ENCODE results near the gene TRIP11. TPM values are rescaled to one million over a fixed set of nuclear protein-coding genes. Genes with fewer than 3 reads are reported as not detected.

The TRIP11 gene
- total and polyA plus RNA-seq, 2 experiments from 2014 or later = 39.2 to 44.7 TPM

DNA sequence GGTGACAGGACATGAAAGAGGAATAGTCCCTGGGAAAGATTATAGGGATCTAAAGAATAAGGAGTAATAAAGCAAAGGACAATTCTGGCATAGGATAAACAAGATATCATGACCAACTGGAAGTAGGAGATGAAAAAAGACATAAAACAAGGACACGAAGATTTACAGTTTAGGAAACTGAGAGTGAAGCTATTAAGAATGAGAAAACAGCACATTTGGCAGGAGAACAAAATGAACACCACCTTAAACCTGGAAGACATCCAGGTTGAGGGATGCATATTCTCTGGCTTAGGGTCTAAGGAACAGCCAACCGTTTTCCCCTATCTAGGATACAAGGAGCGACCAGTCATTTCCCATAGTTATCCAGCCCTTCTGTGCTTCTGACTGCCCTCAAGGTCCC lies 1.9 kb downstream of the TRIP11 start:
- Histone ChIP-seq H3K36me3 (replicated peaks; ENCODE audit: insufficient read depth, low read depth) (no peaks in the 10 kb centered on the region), H2AFZ (no peak overlapping the region), H3K9me2 (replicated peaks; ENCODE audit: insufficient read depth) (no peaks in the 10 kb centered on the region), H3K4me3 (peak overlapping the region; percentile 57), H3K4me2 (peak overlapping the region; percentile 86), H3K79me2 (peaks cover 76% of the 10 kb centered on the region), H3K4me1 (ENCODE audit: insufficient read depth) (peaks cover 30% of the 10 kb centered on the region), H4K20me1 (ENCODE audit: insufficient read depth, poor library complexity, severe bottlenecking) (peaks cover 28% of the 10 kb centered on the region), H3K27ac (no peak overlapping the region), H3K9me3 (ENCODE audit: low read depth) (no peaks in the 10 kb centered on the region), H3K27me3 (no peaks in the 10 kb centered on the region)
- WGBS (ENCODE audit: low lambda C conversion rate, missing lambda C conversion rate) = 50% methylated on average over 3 of the region's 3 CpGs
- no peak for DNase-seq (ENCODE audit: low spot score)
- TF ChIP-seq EZH2phosphoT487 (IDR thresholded peaks at IDR 0.05; ENCODE audit: low read depth, severe bottlenecking, unreplicated experiment) (no peak), EZH2 (IDR thresholded peaks at IDR 0.05; ENCODE audit: borderline replicate concordance) (no peak)

DNA sequence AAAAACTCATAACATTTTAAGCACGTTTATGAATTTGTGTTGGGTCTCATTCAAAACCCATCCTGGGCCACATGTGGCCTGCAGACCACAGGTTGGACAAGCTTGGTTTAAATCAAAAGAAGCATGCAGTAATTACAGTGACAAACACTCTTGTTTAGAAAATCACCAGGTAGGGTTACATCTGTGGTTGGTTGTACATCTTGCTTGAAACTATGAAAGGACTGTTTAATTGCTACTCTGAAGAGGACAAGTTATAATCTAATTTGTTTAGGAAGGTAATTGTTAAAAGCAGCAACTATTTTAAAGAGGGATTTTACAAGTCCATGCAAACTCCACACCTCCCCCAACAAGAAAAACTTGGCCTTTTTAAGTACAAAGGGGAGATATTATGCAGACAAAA lies 4.0 kb downstream of the TRIP11 start:
- TF ChIP-seq, protein P1, sequence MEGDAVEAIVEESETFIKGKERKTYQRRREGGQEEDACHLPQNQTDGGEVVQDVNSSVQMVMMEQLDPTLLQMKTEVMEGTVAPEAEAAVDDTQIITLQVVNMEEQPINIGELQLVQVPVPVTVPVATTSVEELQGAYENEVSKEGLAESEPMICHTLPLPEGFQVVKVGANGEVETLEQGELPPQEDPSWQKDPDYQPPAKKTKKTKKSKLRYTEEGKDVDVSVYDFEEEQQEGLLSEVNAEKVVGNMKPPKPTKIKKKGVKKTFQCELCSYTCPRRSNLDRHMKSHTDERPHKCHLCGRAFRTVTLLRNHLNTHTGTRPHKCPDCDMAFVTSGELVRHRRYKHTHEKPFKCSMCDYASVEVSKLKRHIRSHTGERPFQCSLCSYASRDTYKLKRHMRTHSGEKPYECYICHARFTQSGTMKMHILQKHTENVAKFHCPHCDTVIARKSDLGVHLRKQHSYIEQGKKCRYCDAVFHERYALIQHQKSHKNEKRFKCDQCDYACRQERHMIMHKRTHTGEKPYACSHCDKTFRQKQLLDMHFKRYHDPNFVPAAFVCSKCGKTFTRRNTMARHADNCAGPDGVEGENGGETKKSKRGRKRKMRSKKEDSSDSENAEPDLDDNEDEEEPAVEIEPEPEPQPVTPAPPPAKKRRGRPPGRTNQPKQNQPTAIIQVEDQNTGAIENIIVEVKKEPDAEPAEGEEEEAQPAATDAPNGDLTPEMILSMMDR (IDR thresholded peaks at IDR 0.05; ENCODE audit: poor library complexity) = no peak
- TF ChIP-seq EZH2phosphoT487 (IDR thresholded peaks at IDR 0.05; ENCODE audit: low read depth, severe bottlenecking, unreplicated experiment) = no peak
- no peak for TF ChIP-seq EZH2 (IDR thresholded peaks at IDR 0.05; ENCODE audit: borderline replicate concordance)
- no peaks in the 10 kb centered on the region for H3K36me3 ChIP-seq (replicated peaks; ENCODE audit: insufficient read depth, low read depth)
- H3K4me1 ChIP-seq (ENCODE audit: insufficient read depth) = peaks cover 25% of the 10 kb centered on the region
- no peak overlapping the region for H3K27ac ChIP-seq
- peaks cover 83% of the 10 kb centered on the region for H3K79me2 ChIP-seq
- H3K9me2 ChIP-seq (replicated peaks; ENCODE audit: insufficient read depth) = no peaks in the 10 kb centered on the region
- H2AFZ ChIP-seq = no peak overlapping the region
- DNase-seq (ENCODE audit: low spot score) = no peak
- H3K9me3 ChIP-seq (ENCODE audit: low read depth) = no peaks in the 10 kb centered on the region
- WGBS (ENCODE audit: low lambda C conversion rate, missing lambda C conversion rate) = 63% methylated on average over 1 of the region's 1 CpG
- H3K4me3 ChIP-seq = no peak overlapping the region
- H3K4me2 ChIP-seq = peak overlapping the region; percentile 86
- H3K27me3 ChIP-seq = no peaks in the 10 kb centered on the region
- H4K20me1 ChIP-seq (ENCODE audit: insufficient read depth, poor library complexity, severe bottlenecking) = peaks cover 28% of the 10 kb centered on the region

DNA sequence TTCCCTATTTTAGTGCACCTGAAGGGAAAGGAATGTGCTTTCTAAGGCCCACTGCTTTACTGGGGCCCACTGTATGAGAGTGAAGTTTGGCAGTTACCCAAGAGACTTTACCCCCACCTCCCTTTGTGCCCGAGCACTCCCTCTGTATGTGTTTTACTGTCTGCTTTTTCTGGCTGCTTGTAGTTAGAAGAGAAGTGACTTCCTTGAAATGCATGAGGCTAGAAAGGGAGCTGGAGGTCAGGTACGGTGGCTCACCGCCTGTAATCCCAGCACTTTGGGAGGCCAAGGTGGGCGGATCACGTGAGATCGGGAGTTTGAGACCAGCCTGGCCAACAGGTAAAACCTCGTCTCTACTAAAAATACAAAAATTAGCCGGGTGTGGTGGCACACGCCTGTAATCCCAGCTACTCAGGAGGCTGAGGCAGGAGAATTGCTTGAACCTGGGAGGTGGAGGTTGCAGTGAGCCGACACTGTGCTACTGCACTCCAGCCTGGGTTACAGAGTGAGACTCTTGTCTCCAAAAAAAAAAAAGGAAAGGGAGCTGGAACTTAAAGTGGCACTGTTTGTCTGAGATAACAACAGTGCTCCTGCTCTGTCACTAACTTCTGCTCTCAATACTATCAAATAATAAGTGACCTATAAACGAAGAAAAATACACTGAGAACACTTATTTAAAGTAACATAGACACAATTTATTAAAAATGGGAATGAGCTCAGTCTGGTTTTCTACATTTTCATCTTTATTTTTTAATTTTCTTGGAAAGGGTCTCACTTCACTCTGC lies 5.8 kb downstream of the TRIP11 start:
- 85% methylated on average over 11 of the region's 11 CpGs for WGBS (ENCODE audit: low lambda C conversion rate, missing lambda C conversion rate)
- peak; percentile 13 for DNase-seq (ENCODE audit: low spot score)
- TF ChIP-seq, protein P1 (IDR thresholded peaks at IDR 0.05; ENCODE audit: poor library complexity) = no peak
- no peak for TF ChIP-seq EZH2phosphoT487 (IDR thresholded peaks at IDR 0.05; ENCODE audit: low read depth, severe bottlenecking, unreplicated experiment)
- TF ChIP-seq EZH2 (IDR thresholded peaks at IDR 0.05; ENCODE audit: borderline replicate concordance) = no peak
- H3K4me1 ChIP-seq (ENCODE audit: insufficient read depth) = peaks cover 25% of the 10 kb centered on the region
- peaks cover 28% of the 10 kb centered on the region for H4K20me1 ChIP-seq (ENCODE audit: insufficient read depth, poor library complexity, severe bottlenecking)
- H3K79me2 ChIP-seq = peaks cover 93% of the 10 kb centered on the region
- no peaks in the 10 kb centered on the region for H3K9me2 ChIP-seq (replicated peaks; ENCODE audit: insufficient read depth)
- no peaks in the 10 kb centered on the region for H3K27me3 ChIP-seq
- H3K9me3 ChIP-seq (ENCODE audit: low read depth) = no peaks in the 10 kb centered on the region
- peak overlapping the region; percentile 53 for H3K4me2 ChIP-seq
- H3K27ac ChIP-seq = peak overlapping the region; percentile 70
- H3K36me3 ChIP-seq (replicated peaks; ENCODE audit: insufficient read depth, low read depth) = no peaks in the 10 kb centered on the region
- no peak overlapping the region for H3K4me3 ChIP-seq
- H2AFZ ChIP-seq = no peak overlapping the region

DNA sequence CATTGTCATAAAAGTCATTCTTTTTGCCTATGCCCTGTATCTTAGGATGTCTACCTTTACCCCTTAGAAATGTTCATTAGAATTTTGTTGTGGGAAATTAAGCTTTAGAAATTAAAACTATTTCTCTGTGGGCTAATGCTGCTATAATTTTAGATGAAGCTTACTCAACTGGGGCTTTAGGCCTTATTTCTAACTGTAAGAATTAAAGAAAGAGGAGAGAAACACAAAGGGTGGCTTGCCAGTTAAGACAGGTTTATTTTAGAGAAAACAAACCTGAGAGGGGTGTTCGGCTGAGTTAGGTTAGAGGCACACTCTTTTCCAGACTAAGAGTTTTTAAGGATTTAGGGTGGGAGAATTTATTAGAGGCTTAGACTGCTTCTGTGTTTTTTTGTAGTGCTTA lies 6.4 kb downstream of the TRIP11 start:
- Histone ChIP-seq H3K9me2 (replicated peaks; ENCODE audit: insufficient read depth) (no peaks in the 10 kb centered on the region), H3K4me2 (peak overlapping the region; percentile 53), H3K4me1 (ENCODE audit: insufficient read depth) (peaks cover 25% of the 10 kb centered on the region), H3K27me3 (no peaks in the 10 kb centered on the region), H3K27ac (peak overlapping the region; percentile 70), H3K4me3 (no peak overlapping the region), H2AFZ (no peak overlapping the region), H3K9me3 (ENCODE audit: low read depth) (no peaks in the 10 kb centered on the region), H3K79me2 (peaks cover 91% of the 10 kb centered on the region), H4K20me1 (ENCODE audit: insufficient read depth, poor library complexity, severe bottlenecking) (peaks cover 26% of the 10 kb centered on the region), H3K36me3 (replicated peaks; ENCODE audit: insufficient read depth, low read depth) (no peaks in the 10 kb centered on the region)
- TF ChIP-seq EZH2 (IDR thresholded peaks at IDR 0.05; ENCODE audit: borderline replicate concordance) (no peak), EZH2phosphoT487 (IDR thresholded peaks at IDR 0.05; ENCODE audit: low read depth, severe bottlenecking, unreplicated experiment) (no peak)
- TF ChIP-seq, protein P1 (IDR thresholded peaks at IDR 0.05; ENCODE audit: poor library complexity) = no peak
- WGBS (ENCODE audit: low lambda C conversion rate, missing lambda C conversion rate) = 97% methylated on average over 1 of the region's 1 CpG
- no peak for DNase-seq (ENCODE audit: low spot score)

All from hepatocyte (in vitro differentiated cells).